HepG2 (cell line): ENCODE measurements around the gene SHLD1. TPM values are rescaled to one million over a fixed set of nuclear protein-coding genes. Genes with fewer than 3 reads are reported as not detected.
A peak's percentile ranks its signal among the peaks of the same experiment; 100 is the strongest.

Experiments used
- AGO1 ChIP-seq: fragments of 200-400 bp; formaldehyde crosslinking; IDR thresholded peaks from 2 replicates; pipeline ENCODE4 v1.6.1; 2017; ENCODE audit warnings: mild to moderate bottlenecking, low read depth, low read length, moderate library complexity; ENCODE audit not compliant: poor library complexity, severe bottlenecking
- CBX1 ChIP-seq: IDR thresholded peaks from one replicate; pipeline ENCODE4 v1.6.1; 2016; ENCODE audit warnings: antibody characterized with exemption, low read depth
- CREB1 ChIP-seq, 2 experiments: fragments of 450-650 bp in 1 of 2; IDR thresholded peaks; 2 replicates each; pipeline ENCODE4 v1.6.1; 2016 to 2017; ENCODE audit warnings: control low read depth in 1 of 2, mild to moderate bottlenecking in 1 of 2, missing compliant biosample characterization in 1 of 2, missing genetic modification characterization in 1 of 2
- GFI1 ChIP-seq: sonication (generic); formaldehyde crosslinking; IDR thresholded peaks from 2 replicates; pipeline ENCODE4 v1.5.0; 2020; ENCODE audit warnings: missing genetic modification reagents, mild to moderate bottlenecking, borderline replicate concordance
- GTF3A ChIP-seq: sonication (generic); formaldehyde crosslinking; conservative IDR thresholded peaks from 2 replicates; pipeline ENCODE4 v1.4.0; 2020; ENCODE audit warnings: mild to moderate bottlenecking, missing genetic modification reagents
- ISX ChIP-seq: sonication (generic); formaldehyde crosslinking; conservative IDR thresholded peaks from 2 replicates; pipeline ENCODE4 v1.5.0; 2020; ENCODE audit warnings: missing genetic modification reagents
- PBX3 ChIP-seq: sonication (generic); formaldehyde crosslinking; IDR thresholded peaks from 2 replicates; pipeline ENCODE4 v1.8.1; 2023; ENCODE audit warnings: missing genetic modification reagents, inconsistent platforms, borderline replicate concordance
- PREB ChIP-seq: sonication (generic); formaldehyde crosslinking; IDR thresholded peaks from 2 replicates; pipeline ENCODE4 v1.4.0; 2020; ENCODE audit warnings: missing genetic modification reagents
- SMYD3 ChIP-seq: sonication (generic); formaldehyde crosslinking; IDR thresholded peaks from 2 replicates; pipeline ENCODE4 v1.8.1; 2023; ENCODE audit warnings: mild to moderate bottlenecking, missing genetic modification reagents
- ZBTB26 ChIP-seq: IDR thresholded peaks from 2 replicates; pipeline ENCODE4 v1.6.1; 2016; ENCODE audit warnings: missing compliant biosample characterization, missing genetic modification reagents, borderline replicate concordance
- ZBTB42 ChIP-seq: sonication (generic); formaldehyde crosslinking; IDR thresholded peaks from 2 replicates; pipeline ENCODE4 v1.5.0; 2020; ENCODE audit warnings: mild to moderate bottlenecking, missing genetic modification reagents
- ZKSCAN5 ChIP-seq: sonication (generic); formaldehyde crosslinking; IDR thresholded peaks from 2 replicates; pipeline ENCODE4 v1.5.1; 2020; ENCODE audit warnings: mild to moderate bottlenecking, missing genetic modification reagents
- ZKSCAN8 ChIP-seq: IDR thresholded peaks from 2 replicates; pipeline ENCODE4 v1.6.1; 2016; ENCODE audit warnings: borderline replicate concordance, missing genetic modification reagents, missing compliant biosample characterization
- ZNF296 ChIP-seq: sonication (generic); formaldehyde crosslinking; conservative IDR thresholded peaks from 2 replicates; pipeline ENCODE4 v1.5.0; 2020; ENCODE audit warnings: mild to moderate bottlenecking, missing genetic modification reagents
- ZNF639 ChIP-seq: conservative IDR thresholded peaks from 2 replicates; pipeline ENCODE4 v1.6.1; 2018; ENCODE audit warnings: missing genetic modification reagents
- ZNF691 ChIP-seq: sonication (generic); formaldehyde crosslinking; IDR thresholded peaks from 2 replicates; pipeline ENCODE4 v1.4.0; 2020; ENCODE audit warnings: missing genetic modification reagents, low read depth, mild to moderate bottlenecking, borderline replicate concordance
- ZNF737 ChIP-seq: sonication (generic); formaldehyde crosslinking; IDR thresholded peaks from 2 replicates; pipeline ENCODE4 v1.5.0; 2020; ENCODE audit warnings: missing genetic modification reagents, mild to moderate bottlenecking, borderline replicate concordance
- ZNF776 ChIP-seq: sonication (generic); formaldehyde crosslinking; IDR thresholded peaks from 2 replicates; pipeline ENCODE4 v1.4.0; 2020; ENCODE audit warnings: mild to moderate bottlenecking, missing genetic modification reagents
- ZNF816 ChIP-seq: sonication (generic); formaldehyde crosslinking; IDR thresholded peaks from 2 replicates; pipeline ENCODE4 v1.8.0; 2022; ENCODE audit warnings: missing genetic modification reagents, mild to moderate bottlenecking, borderline replicate concordance
- ZSCAN9 ChIP-seq: IDR thresholded peaks from 2 replicates; pipeline ENCODE4 v1.6.1; 2016; ENCODE audit warnings: borderline replicate concordance
- ZUFSP ChIP-seq: sonication (generic); formaldehyde crosslinking; IDR thresholded peaks from 2 replicates; pipeline ENCODE4 v1.9.0; 2021; ENCODE audit warnings: missing genetic modification reagents, mild to moderate bottlenecking, borderline replicate concordance
- polyA plus RNA-seq, 8 experiments: library from polyadenylated mRNA; depleted of rRNA in 3 of 8; stranded (reverse) in 7 of 8; unstranded in 1 of 8; fragments of >200 nt; fragmentation: Illumina TruSeq in 4 of 8; extraction: Trizol in 4 of 8; gene quantifications; 2 replicates each; pipeline versions ENCODE4 v1.2.1 to v1.2.3, GENCODE V29; 2011 to 2016; ENCODE audit warnings: low read depth in 4 of 8, missing spikeins in 1 of 8, mixed read lengths in 1 of 8; ENCODE audit not compliant: insufficient read depth in 1 of 8
- total RNA-seq, 5 experiments: library from RNA; depleted of rRNA; stranded (reverse); fragments of >200 nt; fragmentation: Illumina TruSeq; extraction: Trizol; gene quantifications; 2 replicates each; pipeline ENCODE4 v1.2.3, GENCODE V29; 2016; ENCODE audit warnings: low read depth in 1 of 5

SHLD1 gene
- total and polyA plus RNA-seq, 2 of the 13 experiments (the other 11 are each of a cell fraction or from before 2014, with no cell fraction given): 8.9 to 10.0 TPM

GRCh38 chr20:5714261-5715041 is 35.8 kb upstream of the SHLD1 start (continued):
- TF ChIP-seq ZNF639 (CRISPR knock-in tag) (no peak), ISX (CRISPR knock-in tag) (no peak), ZNF691 (CRISPR knock-in tag) (no peak), ZNF296 (CRISPR knock-in tag) (no peak), GFI1 (CRISPR knock-in tag) (no peak; the same call in 1 of the 2 replicates), ZKSCAN5 (CRISPR knock-in tag) (no peak), ZBTB26 (CRISPR knock-in tag) (0 out of 2 replicates have a peak, but pooled peaks have one; percentile 34), ZSCAN9 (CRISPR knock-in tag) (0 out of 2 replicates have a peak, but pooled peaks have one; percentile 37), ZNF737 (CRISPR knock-in tag) (no peak), ZBTB42 (CRISPR knock-in tag) (no peak), AGO1 (no peak), SMYD3 (CRISPR knock-in tag) (0 out of 2 replicates have a peak, but pooled peaks have one; percentile 53), ZNF816 (CRISPR knock-in tag) (no peak), PBX3 (no peak), CREB1 (IDR thresholded peaks at IDR 0.05) (peak; percentile 11; the same call in 1 of the 2 replicates), CREB1 (CRISPR knock-in tag; IDR thresholded peaks at IDR 0.05) (no peak), ZUFSP (CRISPR knock-in tag) (no peak), GTF3A (CRISPR knock-in tag) (no peak), CBX1 (peak; percentile 77), ZKSCAN8 (CRISPR knock-in tag) (peak; percentile 75; the same call in 1 of the 2 replicates), ZNF776 (CRISPR knock-in tag) (no peak), PREB (CRISPR knock-in tag) (no peak)
